ENCODE results near the gene TADA1. TPM values are rescaled to one million over a fixed set of nuclear protein-coding genes. Genes with fewer than 3 reads are reported as not detected.

TADA1 gene
- total RNA-seq, 1 experiment from 2014 or later, result 12.4 TPM

- Histone ChIP-seq H3K36me3 (ENCODE audit: low read depth, low read length) (no peaks in the 10 kb centered on the region), H3K4me2 (ENCODE audit: low read length) (no peak overlapping the region), H3K9me3 (ENCODE audit: low read length) (no peaks in the 10 kb centered on the region), H3K4me1 (ENCODE audit: insufficient read depth, low read length) (no peaks in the 10 kb centered on the region), H3K27me3 (ENCODE audit: low read length) (peaks cover 16% of the 10 kb centered on the region; the same call in 1 of the 2 replicates), H3K9ac (ENCODE audit: low read length) (no peak overlapping the region), H3K9me2 (replicated peaks; ENCODE audit: low read length) (no peaks in the 10 kb centered on the region), H3F3A (ENCODE audit: low read length, unreplicated experiment) (no peaks in the 10 kb centered on the region), H3K79me2 (ENCODE audit: low read length) (no peaks in the 10 kb centered on the region), H3K27ac (ENCODE audit: low read length) (no peak overlapping the region), H3K4me3 (ENCODE audit: low read length) (no peak overlapping the region), H4K20me1 (ENCODE audit: low read length) (no peaks in the 10 kb centered on the region), H2AFZ (ENCODE audit: low read length) (no peak overlapping the region)
- TF ChIP-seq EZH2 (IDR thresholded peaks at IDR 0.05; ENCODE audit: low read length, unreplicated experiment) (no peak), EZH2phosphoT487 (IDR thresholded peaks at IDR 0.05; ENCODE audit: borderline replicate concordance, low read length) (no peak)
- TF ChIP-seq, protein P1, sequence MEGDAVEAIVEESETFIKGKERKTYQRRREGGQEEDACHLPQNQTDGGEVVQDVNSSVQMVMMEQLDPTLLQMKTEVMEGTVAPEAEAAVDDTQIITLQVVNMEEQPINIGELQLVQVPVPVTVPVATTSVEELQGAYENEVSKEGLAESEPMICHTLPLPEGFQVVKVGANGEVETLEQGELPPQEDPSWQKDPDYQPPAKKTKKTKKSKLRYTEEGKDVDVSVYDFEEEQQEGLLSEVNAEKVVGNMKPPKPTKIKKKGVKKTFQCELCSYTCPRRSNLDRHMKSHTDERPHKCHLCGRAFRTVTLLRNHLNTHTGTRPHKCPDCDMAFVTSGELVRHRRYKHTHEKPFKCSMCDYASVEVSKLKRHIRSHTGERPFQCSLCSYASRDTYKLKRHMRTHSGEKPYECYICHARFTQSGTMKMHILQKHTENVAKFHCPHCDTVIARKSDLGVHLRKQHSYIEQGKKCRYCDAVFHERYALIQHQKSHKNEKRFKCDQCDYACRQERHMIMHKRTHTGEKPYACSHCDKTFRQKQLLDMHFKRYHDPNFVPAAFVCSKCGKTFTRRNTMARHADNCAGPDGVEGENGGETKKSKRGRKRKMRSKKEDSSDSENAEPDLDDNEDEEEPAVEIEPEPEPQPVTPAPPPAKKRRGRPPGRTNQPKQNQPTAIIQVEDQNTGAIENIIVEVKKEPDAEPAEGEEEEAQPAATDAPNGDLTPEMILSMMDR (conservative IDR thresholded peaks at IDR 0.05; ENCODE audit: low read depth, low read length), result no peak
- DNase-seq (no peak), ATAC-seq (no peak)
- intact Hi-C loops (cut with micrococcal nuclease), result no loop called here
- BruUV-seq (replicated peaks), result no TSS peak
- ChIA-PET CTCF (no interaction called here), POLR2A (ENCODE audit: unreplicated experiment) (no interaction called here)
Observed at GRCh38 chr1:166888373-166889111, 12.5 kb upstream of the TADA1 start.

DNA sequence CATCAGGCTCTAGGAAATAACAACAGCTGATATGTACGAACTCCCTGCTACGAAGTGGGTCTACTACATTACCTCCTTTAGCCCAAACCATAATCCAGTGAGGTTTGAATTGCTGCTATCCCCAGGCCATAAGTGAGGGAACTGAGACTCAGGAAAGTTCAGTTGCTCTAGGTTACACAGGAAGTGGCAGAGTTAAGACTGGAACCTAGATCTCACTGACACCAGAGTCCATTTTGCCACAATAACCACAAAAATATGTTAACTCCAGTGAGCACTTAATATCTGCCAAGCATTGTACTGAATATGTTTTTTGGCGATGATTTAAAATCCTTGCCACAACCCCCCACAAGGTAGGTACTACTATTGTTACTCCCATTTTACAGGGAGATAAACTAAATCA lies 8.9 kb upstream of the TADA1 start:
- no peak overlapping the region for H3K4me2 ChIP-seq (ENCODE audit: low read length)
- H3K27me3 ChIP-seq (ENCODE audit: low read length), result no peaks in the 10 kb centered on the region
- TF ChIP-seq EZH2 (IDR thresholded peaks at IDR 0.05; ENCODE audit: low read length, unreplicated experiment) (no peak), EZH2phosphoT487 (IDR thresholded peaks at IDR 0.05; ENCODE audit: borderline replicate concordance, low read length) (no peak)
- TF ChIP-seq, protein P1 (conservative IDR thresholded peaks at IDR 0.05; ENCODE audit: low read depth, low read length), result no peak
- no TSS peak for BruUV-seq (replicated peaks)
- no peak overlapping the region for H2AFZ ChIP-seq (ENCODE audit: low read length)
- ChIA-PET CTCF (no interaction called here), POLR2A (ENCODE audit: unreplicated experiment) (interaction anchor here (0.6 kb wide), 1 partner anchor 148 kb away, joined by 8 read pairs; no protein-coding TSS in a partner anchor)
- H3K9me3 ChIP-seq (ENCODE audit: low read length), result no peaks in the 10 kb centered on the region
- no peaks in the 10 kb centered on the region for H3K9me2 ChIP-seq (replicated peaks; ENCODE audit: low read length)
- H3K36me3 ChIP-seq (ENCODE audit: low read depth, low read length), result no peaks in the 10 kb centered on the region
- no peak overlapping the region for H3K9ac ChIP-seq (ENCODE audit: low read length)
- no peaks in the 10 kb centered on the region for H3K4me1 ChIP-seq (ENCODE audit: insufficient read depth, low read length)
- H3F3A ChIP-seq (ENCODE audit: low read length, unreplicated experiment), result no peaks in the 10 kb centered on the region
- no peak overlapping the region for H3K4me3 ChIP-seq (ENCODE audit: low read length)
- no peaks in the 10 kb centered on the region for H4K20me1 ChIP-seq (ENCODE audit: low read length)
- no peak for DNase-seq
- intact Hi-C loops (cut with micrococcal nuclease), result no loop called here
- no peak for ATAC-seq
- no peaks in the 10 kb centered on the region for H3K79me2 ChIP-seq (ENCODE audit: low read length)
- H3K27ac ChIP-seq (ENCODE audit: low read length), result no peak overlapping the region

- Histone ChIP-seq H3K9me2 (replicated peaks; ENCODE audit: low read length) (no peaks in the 10 kb centered on the region), H3F3A (ENCODE audit: low read length, unreplicated experiment) (no peaks in the 10 kb centered on the region), H3K79me2 (ENCODE audit: low read length) (no peaks in the 10 kb centered on the region), H3K4me1 (ENCODE audit: insufficient read depth, low read length) (no peaks in the 10 kb centered on the region), H2AFZ (ENCODE audit: low read length) (no peak overlapping the region), H4K20me1 (ENCODE audit: low read length) (no peaks in the 10 kb centered on the region), H3K9me3 (ENCODE audit: low read length) (no peaks in the 10 kb centered on the region), H3K4me3 (ENCODE audit: low read length) (no peak overlapping the region), H3K27ac (ENCODE audit: low read length) (no peak overlapping the region), H3K36me3 (ENCODE audit: low read depth, low read length) (no peaks in the 10 kb centered on the region), H3K27me3 (ENCODE audit: low read length) (no peaks in the 10 kb centered on the region), H3K9ac (ENCODE audit: low read length) (no peak overlapping the region), H3K4me2 (ENCODE audit: low read length) (no peak overlapping the region)
- DNase-seq (no peak), ATAC-seq (no peak)
- BruUV-seq (replicated peaks), result no TSS peak
- TF ChIP-seq EZH2phosphoT487 (IDR thresholded peaks at IDR 0.05; ENCODE audit: borderline replicate concordance, low read length), result no peak
- TF ChIP-seq, protein P1 (conservative IDR thresholded peaks at IDR 0.05; ENCODE audit: low read depth, low read length), result no peak
- no peak for TF ChIP-seq EZH2 (IDR thresholded peaks at IDR 0.05; ENCODE audit: low read length, unreplicated experiment)
- CTCF ChIA-PET, result no interaction called here
- intact Hi-C loops (cut with micrococcal nuclease), result no loop called here
- POLR2A ChIA-PET (ENCODE audit: unreplicated experiment), result no interaction called here
Observed at GRCh38 chr1:166884040-166884642, 8.1 kb upstream of the TADA1 start.
